Measurements from ENCODE around the gene RPL9.
"Not testable (repeated sequence)": the region's sequence is repeated elsewhere in the genome, so short reads cannot be mapped to it uniquely, and the experiment has no call there.

Gene RPL9

GRCh38 chr4:39458505-39459300 lies at the start of gene RPL9, which contains the start of gene LIAS:
TSS of gene RPL9 (minus strand) at chr4:39458922. CDS start at chr4:39458439, 483 bp downstream.
TSS of gene LIAS (plus strand) at chr4:39459056. CDS start at chr4:39459118, 62 bp downstream.
- DNase-seq (ENCODE audit: low read depth, low spot score), result peak; percentile 99
- peak within 1 kb of the TSS; percentile 88 for H3K27ac ChIP-seq

- DNase-seq (ENCODE audit: low read depth, low spot score), result no peak
- H3K27ac ChIP-seq, result no peak overlapping the region
Measured at GRCh38 chr4:39505581-39505980, 46.9 kb upstream of the RPL9 start.

DNA sequence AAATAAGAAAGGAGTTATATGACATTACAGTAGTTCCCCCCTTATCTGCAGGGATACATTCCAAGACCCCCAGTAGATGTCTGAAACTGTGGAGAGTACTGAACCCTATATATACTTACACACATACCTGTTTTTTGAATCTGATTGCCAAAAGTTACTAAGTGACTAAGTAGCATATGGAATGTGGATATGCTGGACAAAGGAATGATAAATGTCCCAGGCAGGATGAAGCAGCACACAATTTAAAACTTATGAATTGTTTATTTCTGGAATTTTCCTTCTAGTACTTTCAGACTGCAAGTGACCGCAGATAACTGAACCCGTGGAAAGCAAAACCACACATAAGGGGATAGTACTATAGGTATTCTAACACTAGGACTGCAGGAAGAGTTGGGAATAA lies 45.8 kb upstream of the RPL9 start:
- DNase-seq (ENCODE audit: low read depth, low spot score), result no peak
- H3K27ac ChIP-seq, result no peak overlapping the region

DNA sequence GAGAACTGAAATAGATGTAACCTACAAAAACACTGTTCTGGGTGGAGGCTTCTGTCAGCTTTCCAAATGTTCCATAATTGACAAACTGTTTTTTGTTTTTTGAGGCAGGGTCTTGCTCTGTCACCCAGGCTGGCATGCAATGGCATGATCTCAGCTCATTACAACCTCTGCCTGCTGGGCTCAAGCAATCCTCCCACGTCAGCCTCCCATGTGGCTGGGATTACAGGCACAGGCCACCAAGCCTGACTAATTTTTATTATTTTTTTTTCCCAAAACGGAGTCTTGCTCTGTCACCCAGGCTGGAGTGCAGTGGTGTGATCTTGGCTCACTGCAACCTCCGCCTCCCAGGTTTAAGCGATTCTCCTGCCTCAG lies 43.9 kb upstream of the RPL9 start:
- H3K27ac ChIP-seq, result peak overlapping the region; percentile 46
- DNase-seq (ENCODE audit: low read depth, low spot score), result not testable (repeated sequence)

- peak overlapping the region; percentile 46 for H3K27ac ChIP-seq
- DNase-seq (ENCODE audit: low read depth, low spot score), result no peak
Measured at GRCh38 chr4:39502019-39502663, 43.4 kb upstream of the RPL9 start.

DNA sequence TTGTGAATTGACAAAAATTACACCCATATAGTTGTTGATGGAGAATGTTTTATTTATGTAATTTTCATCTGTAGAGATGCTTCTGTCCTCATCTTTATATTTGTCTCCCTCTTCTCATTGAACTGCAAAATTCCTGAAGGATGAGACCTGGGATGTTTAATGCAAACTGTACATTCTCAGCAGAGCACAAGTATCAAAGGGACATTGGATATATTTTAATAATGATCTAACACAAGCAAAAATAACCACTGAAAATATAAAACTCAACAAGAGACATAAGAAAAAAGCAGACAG lies 40.0 kb upstream of the RPL9 start:
- no peak for DNase-seq (ENCODE audit: low read depth, low spot score)
- H3K27ac ChIP-seq, result no peak overlapping the region

DNA sequence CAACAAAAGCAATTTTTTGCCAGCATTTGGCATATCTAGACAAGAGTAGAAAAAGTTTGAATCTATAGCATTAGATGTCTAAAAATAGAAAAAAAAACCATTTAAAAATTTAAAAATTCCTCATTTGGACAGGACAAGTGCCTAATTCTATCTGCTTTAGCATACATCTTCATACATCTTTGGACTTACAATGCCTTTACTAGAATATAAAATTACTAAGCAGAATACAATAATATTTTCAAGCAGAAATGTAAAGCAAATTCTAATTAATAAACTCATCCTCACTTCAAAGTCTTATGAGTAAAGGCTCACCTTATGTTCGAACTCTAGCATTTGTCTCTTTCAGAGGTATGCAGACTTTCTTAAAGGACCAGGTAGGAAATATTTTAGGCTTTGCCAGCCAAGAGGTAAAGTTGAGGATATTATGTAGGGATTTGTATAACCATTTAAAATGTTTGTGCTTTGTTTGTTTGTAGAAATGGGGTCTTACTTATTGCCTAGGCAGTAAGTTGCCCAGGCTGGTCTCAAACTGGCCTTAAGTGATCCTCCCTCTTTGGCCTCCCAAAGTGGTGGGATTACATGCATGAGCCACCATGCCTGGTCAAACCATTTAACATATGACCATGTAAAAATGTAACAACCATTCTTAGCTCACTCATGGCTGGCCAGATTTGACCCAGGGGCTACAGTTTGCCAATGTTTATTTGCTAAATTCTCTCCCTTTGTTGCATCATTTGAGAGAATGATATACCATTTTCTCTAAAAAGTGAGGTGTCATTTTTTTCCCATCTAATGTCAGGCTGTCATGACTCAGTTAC lies 39.4 kb upstream of the RPL9 start:
- H3K27ac ChIP-seq, result no peak overlapping the region
- DNase-seq (ENCODE audit: low read depth, low spot score), result no peak

DNA sequence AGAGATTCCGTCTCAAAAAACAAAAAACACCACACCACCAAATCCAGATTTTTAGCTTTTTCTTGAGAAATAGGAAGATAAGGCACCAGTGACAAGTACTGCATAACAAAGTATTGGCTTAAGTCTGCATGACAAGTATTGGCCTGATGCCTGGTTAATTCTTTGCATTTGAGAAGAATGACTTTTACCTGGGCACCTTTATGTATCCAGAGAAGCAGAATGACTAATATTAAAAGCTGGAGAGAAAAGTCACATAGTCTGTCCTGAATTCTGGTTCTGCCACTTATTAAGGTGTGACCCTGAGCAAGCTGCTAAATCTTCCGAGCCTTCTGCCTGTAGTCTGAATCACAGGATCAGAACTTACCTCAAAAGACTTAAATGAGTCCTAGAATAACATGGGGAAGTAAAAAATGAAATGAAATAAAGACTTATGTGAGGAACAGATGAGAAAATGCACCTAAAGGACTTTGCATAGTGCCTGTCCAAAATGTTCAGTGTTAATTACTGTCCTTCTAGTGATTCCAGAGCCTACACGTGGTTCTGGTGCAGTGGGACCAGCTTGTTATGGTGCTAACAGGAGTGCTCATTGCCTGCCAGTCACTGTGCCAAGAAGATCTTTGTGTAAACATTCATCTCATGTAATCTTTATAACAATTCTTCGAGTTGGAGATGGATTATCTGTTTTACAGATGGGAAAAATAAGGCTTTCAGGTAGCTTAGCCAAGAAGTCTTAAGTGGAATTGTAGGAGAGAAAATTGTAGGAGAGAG lies 36.9 kb upstream of the RPL9 start:
- H3K27ac ChIP-seq, result peak overlapping the region; percentile 82
- DNase-seq (ENCODE audit: low read depth, low spot score), result peak; percentile 83

DNA sequence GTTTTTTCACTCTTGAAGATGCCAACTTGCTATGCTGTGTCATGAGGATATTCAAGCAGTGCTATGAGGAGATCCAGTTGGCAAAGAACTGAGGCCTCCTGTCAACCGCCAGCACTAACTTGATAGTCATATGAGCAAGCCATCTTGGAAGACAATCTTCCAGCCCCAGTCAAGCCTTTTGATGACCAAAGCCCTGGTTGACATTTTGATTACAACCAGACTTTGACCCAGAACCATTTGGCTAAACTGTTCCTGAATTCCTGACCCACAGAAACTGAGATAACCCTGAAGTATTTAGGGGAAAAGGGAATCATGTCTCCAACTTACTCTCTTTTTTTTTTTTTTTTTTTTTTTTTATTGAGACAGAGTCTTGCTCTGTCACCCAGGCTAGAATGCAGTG lies 35.6 kb upstream of the RPL9 start:
- no peak for DNase-seq (ENCODE audit: low read depth, low spot score)
- no peak overlapping the region for H3K27ac ChIP-seq

- no peak for DNase-seq (ENCODE audit: low read depth, low spot score)
- no peak overlapping the region for H3K27ac ChIP-seq
Measured at GRCh38 chr4:39490322-39490721, 31.6 kb upstream of the RPL9 start.

DNA sequence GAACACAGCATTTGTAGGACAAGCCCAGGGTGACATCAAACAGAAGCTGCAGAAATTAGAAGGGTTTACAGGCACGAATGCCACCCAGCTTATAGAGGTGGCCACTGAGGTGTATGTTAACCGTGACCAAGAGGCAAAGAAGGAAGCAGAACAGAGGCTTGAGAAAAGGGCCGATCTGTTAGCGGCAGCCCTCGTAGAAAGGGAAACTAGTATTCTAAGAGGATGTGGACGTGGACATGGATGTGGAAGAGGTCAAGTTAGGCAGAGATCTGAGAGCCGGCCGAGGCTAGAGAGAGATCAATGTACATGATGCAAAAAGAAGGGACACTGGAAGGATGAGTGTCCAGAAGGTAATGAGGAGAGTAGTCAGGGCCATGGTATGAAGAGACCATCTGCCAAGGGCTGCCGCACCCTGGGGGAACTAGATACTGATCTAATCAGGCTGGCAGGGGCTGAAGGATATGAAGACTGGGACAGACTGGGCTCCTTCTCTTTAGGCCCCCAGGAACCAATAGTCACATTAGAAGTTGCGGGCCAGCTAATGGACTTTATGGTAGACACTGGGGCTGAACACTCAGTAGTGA lies 27.6 kb upstream of the RPL9 start:
- no peak for DNase-seq (ENCODE audit: low read depth, low spot score)

GRCh38 chr4:39484582-39485272 lies 26.0 kb upstream of the RPL9 start:
- no peak overlapping the region for H3K27ac ChIP-seq
- no peak for DNase-seq (ENCODE audit: low read depth, low spot score)

More for the DNA sequence above, 27.6 kb upstream of the RPL9 start:
- H3K27ac ChIP-seq, result no peak overlapping the region

- no peak overlapping the region for H3K27ac ChIP-seq
- no peak for DNase-seq (ENCODE audit: low read depth, low spot score)
Measured at GRCh38 chr4:39480902-39481695, 22.4 kb upstream of the RPL9 start.

DNA sequence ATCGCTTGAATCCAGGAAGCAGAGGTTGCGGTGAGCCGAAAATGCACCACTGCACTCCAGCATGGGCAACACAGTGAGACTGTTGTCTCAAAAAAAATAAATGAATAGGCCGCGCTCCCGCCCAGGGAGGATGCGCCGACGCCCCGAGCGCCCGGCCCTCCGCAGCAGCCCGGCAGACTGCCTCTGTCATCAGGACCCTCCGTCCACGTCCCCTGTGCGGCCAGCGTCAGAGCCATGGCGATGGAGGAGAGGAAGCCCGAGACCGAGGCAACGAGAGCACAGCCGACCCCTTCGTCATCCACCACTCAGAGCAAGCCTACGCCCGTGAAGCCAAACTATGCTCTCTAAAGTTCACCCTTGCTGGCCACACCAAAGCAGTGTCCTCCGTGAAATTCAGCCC lies 21.5 kb upstream of the RPL9 start:
- DNase-seq (ENCODE audit: low read depth, low spot score), result no peak
- no peak overlapping the region for H3K27ac ChIP-seq

- no peak for DNase-seq (ENCODE audit: low read depth, low spot score)
- no peak overlapping the region for H3K27ac ChIP-seq
Measured at GRCh38 chr4:39476187-39476895, 17.6 kb upstream of the RPL9 start.

- no peak for DNase-seq (ENCODE audit: low read depth, low spot score)
- no peak overlapping the region for H3K27ac ChIP-seq
Measured at GRCh38 chr4:39472396-39472795, 13.7 kb upstream of the RPL9 start.

DNA sequence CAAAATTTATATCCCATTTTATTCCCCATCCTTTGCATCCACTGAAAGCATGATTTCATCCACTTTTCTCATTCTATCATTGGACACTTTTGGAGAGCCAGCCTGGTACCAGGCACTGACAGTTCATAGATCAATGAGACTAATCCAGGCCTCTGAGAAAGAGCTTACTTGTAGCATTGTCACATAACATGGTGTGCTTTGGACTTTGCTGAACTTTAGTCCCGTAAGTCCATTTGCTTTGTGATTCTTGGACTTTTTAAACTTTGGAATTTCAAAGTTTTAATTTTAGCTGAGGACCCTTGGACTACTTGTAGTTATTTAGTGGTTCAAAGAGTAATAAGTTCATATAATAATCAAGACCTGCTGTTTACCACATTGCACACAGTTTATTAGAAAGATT lies 11.7 kb upstream of the RPL9 start:
- no peak for DNase-seq (ENCODE audit: low read depth, low spot score)
- no peak overlapping the region for H3K27ac ChIP-seq

DNA sequence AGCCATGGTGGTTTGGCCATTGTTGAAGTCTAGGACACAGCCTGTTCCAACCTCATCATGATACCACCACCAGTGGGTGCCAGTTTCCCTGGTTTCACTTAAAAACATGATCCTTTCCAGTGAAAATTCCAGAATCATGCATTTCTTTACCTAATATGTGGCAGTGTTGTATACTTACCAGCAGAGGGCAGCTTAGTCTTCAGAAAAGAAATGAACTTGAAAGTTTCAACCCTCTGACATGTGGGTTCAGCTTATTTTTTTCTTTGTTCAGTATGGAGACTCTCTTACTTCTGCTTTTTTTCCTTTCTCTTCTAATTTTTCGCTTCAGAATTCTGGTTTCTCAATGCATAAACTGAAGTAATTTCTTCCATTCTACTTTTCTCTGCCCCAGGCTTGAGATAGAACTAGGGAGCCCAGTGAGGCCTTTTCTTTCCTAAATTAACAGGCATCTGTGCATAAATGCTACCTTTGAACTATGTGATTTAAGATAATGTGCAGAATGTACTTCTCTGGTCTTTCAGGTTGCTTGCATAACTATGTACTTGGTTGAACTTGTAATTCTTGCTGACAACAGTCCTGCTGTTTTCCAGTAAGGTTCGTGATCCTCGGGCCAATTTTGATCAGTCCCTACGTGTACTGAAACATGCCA lies 10.8 kb upstream of the RPL9 start:
- no peak overlapping the region for H3K27ac ChIP-seq
- DNase-seq (ENCODE audit: low read depth, low spot score), result no peak

Data from epithelial cell of prostate (primary cell).